ENCODE measurements around the gene RAE1.

RAE1 gene

DNA sequence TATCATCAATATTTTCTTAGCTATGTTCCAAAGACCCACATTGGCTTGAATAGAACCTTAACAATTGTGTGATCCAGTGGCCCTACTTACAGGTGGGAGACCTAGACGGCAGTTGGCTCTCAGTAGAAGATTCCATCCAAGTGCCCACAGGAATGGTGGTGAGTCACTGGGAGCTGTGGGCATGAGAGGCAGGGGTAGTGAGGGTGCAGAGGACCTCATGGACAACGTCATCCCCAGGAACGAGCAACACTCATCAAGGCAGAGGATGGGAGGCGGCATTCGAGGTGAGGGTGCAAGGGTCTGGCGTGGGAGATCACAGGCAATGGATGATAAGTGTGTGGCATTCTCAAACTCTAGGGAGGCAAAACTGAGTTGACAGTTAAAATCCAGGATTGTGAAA, 38.9 kb upstream of the RAE1 start:
- no peak overlapping the region for H3K4me3 Mint-ChIP-seq
- no peaks in the 10 kb centered on the region for H3K36me3 Mint-ChIP-seq (ENCODE audit: low read depth)
- H3K4me1 Mint-ChIP-seq: peaks cover 5% of the 10 kb centered on the region
- H3K27me3 Mint-ChIP-seq (ENCODE audit: low read depth): peaks cover 24% of the 10 kb centered on the region
- TF ChIP-seq CTCF (IDR thresholded peaks at IDR 0.05; ENCODE audit: unreplicated experiment in 3 of 3): no peak
- no peaks in the 10 kb centered on the region for H3K9me3 Mint-ChIP-seq
- H3K27ac Mint-ChIP-seq: no peak overlapping the region

DNA sequence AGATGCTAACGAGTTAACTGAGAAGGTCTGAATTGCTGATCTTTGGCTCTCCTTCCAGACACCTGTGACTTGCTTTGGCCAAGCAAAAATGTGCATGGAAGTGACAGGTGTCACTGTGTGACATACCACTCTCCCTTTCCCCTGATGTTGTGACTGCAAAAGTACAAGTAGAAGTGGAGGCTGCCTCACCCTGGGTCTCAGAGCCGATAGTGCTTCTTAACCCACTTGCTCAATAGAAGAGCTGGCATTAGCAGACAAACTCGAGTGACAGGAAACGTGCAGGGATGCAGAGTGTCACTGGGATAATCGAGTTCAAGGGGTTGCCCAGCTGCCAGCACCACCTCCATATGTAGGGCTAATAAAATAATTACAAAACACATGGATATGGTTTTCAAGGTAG, 37.8 kb upstream of the RAE1 start:
- no peak overlapping the region for H3K4me3 Mint-ChIP-seq
- no peak for TF ChIP-seq CTCF (IDR thresholded peaks at IDR 0.05; ENCODE audit: unreplicated experiment in 3 of 3)
- no peaks in the 10 kb centered on the region for H3K36me3 Mint-ChIP-seq (ENCODE audit: low read depth)
- peaks cover 24% of the 10 kb centered on the region for H3K27me3 Mint-ChIP-seq (ENCODE audit: low read depth)
- no peaks in the 10 kb centered on the region for H3K9me3 Mint-ChIP-seq
- H3K27ac Mint-ChIP-seq: no peak overlapping the region
- peaks cover 6% of the 10 kb centered on the region for H3K4me1 Mint-ChIP-seq

- H3K4me3 Mint-ChIP-seq: no peak overlapping the region
- no peaks in the 10 kb centered on the region for H3K36me3 Mint-ChIP-seq (ENCODE audit: low read depth)
- no peak for TF ChIP-seq CTCF (IDR thresholded peaks at IDR 0.05; ENCODE audit: unreplicated experiment in 3 of 3)
- H3K27me3 Mint-ChIP-seq (ENCODE audit: low read depth): peaks cover 24% of the 10 kb centered on the region
- no peaks in the 10 kb centered on the region for H3K9me3 Mint-ChIP-seq
- H3K4me1 Mint-ChIP-seq: peaks cover 5% of the 10 kb centered on the region
- H3K27ac Mint-ChIP-seq: no peak overlapping the region
Measured at GRCh38 chr20:57313951-57314350, 37.1 kb upstream of the RAE1 start.

DNA sequence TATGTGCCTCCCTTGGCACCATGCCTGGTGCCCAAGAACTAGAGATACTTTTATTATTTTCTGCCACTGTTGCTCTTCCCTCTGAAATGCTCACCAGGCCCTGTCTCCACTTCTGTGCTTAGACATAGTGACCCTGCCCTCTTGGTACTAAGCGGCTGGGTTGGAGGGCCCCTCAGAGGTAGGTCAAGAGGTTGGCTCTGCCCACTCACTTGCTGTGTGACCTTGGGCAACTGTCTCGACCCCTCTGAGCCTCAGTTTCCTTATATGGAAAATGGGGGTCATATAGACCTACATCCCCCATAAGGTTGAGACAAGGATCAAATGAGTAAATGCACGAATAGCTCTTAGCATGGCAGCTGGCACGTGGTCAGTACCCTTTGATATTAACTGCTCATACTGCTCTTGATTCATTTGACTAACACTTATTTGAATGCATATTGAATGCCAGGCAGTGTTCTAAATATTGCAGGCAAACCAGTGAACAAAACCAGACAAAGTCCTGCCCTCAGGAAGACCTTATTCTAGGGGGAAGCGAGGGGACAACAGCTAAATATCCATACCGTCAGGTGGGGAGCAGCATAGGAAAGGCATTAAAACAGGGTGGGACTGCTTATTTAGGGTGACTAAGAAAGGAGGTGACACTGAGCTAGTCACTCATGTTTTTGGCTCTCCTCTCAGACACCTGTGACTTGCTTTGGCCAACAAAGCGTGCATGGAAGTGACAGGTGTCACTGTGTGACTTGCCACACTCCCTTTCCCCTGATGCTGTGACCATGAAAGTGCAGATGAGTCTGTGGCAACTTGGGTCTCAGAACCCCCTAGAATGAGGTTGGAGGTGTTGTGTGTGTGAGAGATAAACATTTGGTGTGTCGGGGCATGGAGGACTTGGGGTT, 35.7 kb upstream of the RAE1 start:
- Mint-ChIP-seq H3K9me3 (no peaks in the 10 kb centered on the region), H3K27ac (no peak overlapping the region), H3K27me3 (ENCODE audit: low read depth) (peaks cover 23% of the 10 kb centered on the region), H3K4me1 (peaks cover 5% of the 10 kb centered on the region), H3K4me3 (no peak overlapping the region), H3K36me3 (ENCODE audit: low read depth) (no peaks in the 10 kb centered on the region)
- TF ChIP-seq CTCF (IDR thresholded peaks at IDR 0.05; ENCODE audit: unreplicated experiment in 3 of 3): no peak

GRCh38 chr20:57315976-57316480, 35.0 kb upstream of the RAE1 start:
- Mint-ChIP-seq H3K27ac (no peak overlapping the region), H3K4me1 (peaks cover 5% of the 10 kb centered on the region), H3K36me3 (ENCODE audit: low read depth) (no peaks in the 10 kb centered on the region), H3K9me3 (no peaks in the 10 kb centered on the region), H3K4me3 (no peak overlapping the region), H3K27me3 (ENCODE audit: low read depth) (peaks cover 24% of the 10 kb centered on the region)
- no peak for TF ChIP-seq CTCF (IDR thresholded peaks at IDR 0.05; ENCODE audit: unreplicated experiment in 3 of 3)

DNA sequence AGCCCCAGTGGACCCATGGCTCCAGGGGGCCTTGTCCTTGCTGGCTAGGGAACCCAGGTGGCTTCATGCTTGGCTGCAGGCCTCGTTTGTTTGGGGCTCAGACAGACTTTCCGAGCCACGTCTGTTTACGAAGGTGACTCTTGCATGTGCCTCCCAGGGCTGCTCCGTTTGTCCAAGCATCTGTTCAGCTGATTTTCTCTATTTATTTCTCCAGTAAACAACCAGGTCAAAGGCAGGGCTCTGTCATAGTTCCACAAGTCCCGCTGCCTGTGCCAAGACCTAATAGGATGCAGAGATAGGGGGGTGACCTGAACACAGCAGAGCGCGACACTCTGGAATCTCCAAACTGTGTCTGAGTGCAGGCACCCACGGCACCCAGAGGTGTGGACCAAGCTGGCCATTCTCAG, 34.3 kb upstream of the RAE1 start:
- Mint-ChIP-seq H3K27me3 (ENCODE audit: low read depth) (peaks cover 32% of the 10 kb centered on the region), H3K4me3 (no peak overlapping the region), H3K9me3 (no peaks in the 10 kb centered on the region), H3K27ac (no peak overlapping the region), H3K36me3 (ENCODE audit: low read depth) (no peaks in the 10 kb centered on the region), H3K4me1 (peaks cover 5% of the 10 kb centered on the region)
- no peak for TF ChIP-seq CTCF (IDR thresholded peaks at IDR 0.05; ENCODE audit: unreplicated experiment in 3 of 3)

Data from nephron (organoid).